Osteoblast (primary cell): Measurements from ENCODE around the gene USB1. TPM values are rescaled to one million over a fixed set of nuclear protein-coding genes. Genes with fewer than 3 reads are reported as not detected.

Source experiments
- DNase-seq: peaks from one replicate; pipeline ENCODE4 v3.0.0; 2011; ENCODE audit warnings: low spot score, mixed read lengths; ENCODE audit not compliant: insufficient read length; ENCODE audit errors: missing footprints
- H2AFZ ChIP-seq: 2 replicates; pipeline ENCODE4 v1.6.0; 2011; ENCODE audit warnings: mild to moderate bottlenecking, low read length
- H3K27ac ChIP-seq: 2 replicates; pipeline ENCODE4 v1.5.1; 2011; ENCODE audit warnings: mild to moderate bottlenecking, low read depth, low read length, moderate library complexity
- H3K27me3 ChIP-seq: 2 replicates; pipeline ENCODE4 v1.6.0; 2012; ENCODE audit warnings: mild to moderate bottlenecking, control low read depth, inconsistent platforms, low read length, moderate library complexity; ENCODE audit not compliant: insufficient read depth
- H3K36me3 ChIP-seq: 2 replicates; pipeline ENCODE4 v1.5.1; 2011; ENCODE audit warnings: mild to moderate bottlenecking, low read length, control low read depth, moderate library complexity; ENCODE audit not compliant: insufficient read depth
- H3K4me1 ChIP-seq: 2 replicates; pipeline ENCODE4 v1.5.1; 2011; ENCODE audit warnings: mild to moderate bottlenecking, low read length, control low read depth, moderate library complexity; ENCODE audit not compliant: insufficient read depth
- H3K4me2 ChIP-seq: 2 replicates; pipeline ENCODE4 v1.6.0; 2011; ENCODE audit warnings: mild to moderate bottlenecking, low read length; ENCODE audit not compliant: insufficient read depth
- H3K4me3 ChIP-seq: fragments of 200-600 bp; sonication (generic); 3 replicates; pipeline ENCODE4 v1.5.1; 2012; ENCODE audit warnings: mild to moderate bottlenecking, low read length, inconsistent platforms; ENCODE audit not compliant: insufficient read depth
- H3K79me2 ChIP-seq: 2 replicates; pipeline ENCODE4 v1.6.0; 2012; ENCODE audit warnings: mild to moderate bottlenecking, low read length, control low read depth, inconsistent platforms; ENCODE audit not compliant: insufficient read depth
- H3K9me3 ChIP-seq: 2 replicates; pipeline ENCODE4 v1.5.1; 2011; ENCODE audit warnings: low read depth, low read length, control low read depth
- H4K20me1 ChIP-seq: 2 replicates; pipeline ENCODE4 v1.6.0; 2012; ENCODE audit warnings: mild to moderate bottlenecking, low read length, control low read depth; ENCODE audit not compliant: insufficient read depth
- CTCF ChIP-seq: IDR thresholded peaks from 2 replicates; pipeline ENCODE4 v1.5.1; 2011; ENCODE audit warnings: mild to moderate bottlenecking, low read depth, low read length, moderate library complexity; ENCODE audit errors: extremely low read depth
- total RNA-seq: library from RNA; depleted of rRNA; stranded (reverse); fragments of >200 nt; gene quantifications from 2 replicates; pipeline ENCODE4 v1.2.3, GENCODE V29; 2012

Gene USB1
- total RNA-seq, 1 donor: 19.2 TPM

- no peak overlapping the region for H2AFZ ChIP-seq
- no peak overlapping the region for H3K4me3 ChIP-seq
- no peaks in the 10 kb centered on the region for H4K20me1 ChIP-seq
- no peaks in the 10 kb centered on the region for H3K9me3 ChIP-seq
- peaks cover 13% of the 10 kb centered on the region for H3K27me3 ChIP-seq
- H3K4me1 ChIP-seq: no peaks in the 10 kb centered on the region
- TF ChIP-seq CTCF: no peak
- H3K79me2 ChIP-seq: no peaks in the 10 kb centered on the region
- no peak overlapping the region for H3K4me2 ChIP-seq
- no peak overlapping the region for H3K27ac ChIP-seq
- peak; percentile 42 for DNase-seq
- no peaks in the 10 kb centered on the region for H3K36me3 ChIP-seq
Observed at GRCh38 chr16:57961538-57961937, 39.7 kb upstream of the USB1 start.

- Histone ChIP-seq H3K4me1 (no peaks in the 10 kb centered on the region), H3K4me3 (no peak overlapping the region), H3K27me3 (peaks cover 13% of the 10 kb centered on the region), H3K27ac (no peak overlapping the region), H3K4me2 (no peak overlapping the region), H2AFZ (no peak overlapping the region), H4K20me1 (no peaks in the 10 kb centered on the region), H3K36me3 (no peaks in the 10 kb centered on the region), H3K9me3 (no peaks in the 10 kb centered on the region), H3K79me2 (no peaks in the 10 kb centered on the region)
- TF ChIP-seq CTCF: no peak
- peak; percentile 32 for DNase-seq
Observed at GRCh38 chr16:57962046-57962445, 39.2 kb upstream of the USB1 start.

- no peak overlapping the region for H3K4me3 ChIP-seq
- H3K27ac ChIP-seq: no peak overlapping the region
- peak; percentile 36 for DNase-seq
- no peaks in the 10 kb centered on the region for H3K36me3 ChIP-seq
- H3K27me3 ChIP-seq: peaks cover 13% of the 10 kb centered on the region
- H3K4me2 ChIP-seq: no peak overlapping the region
- no peak for TF ChIP-seq CTCF
- H2AFZ ChIP-seq: no peak overlapping the region
- H3K79me2 ChIP-seq: no peaks in the 10 kb centered on the region
- H3K4me1 ChIP-seq: no peaks in the 10 kb centered on the region
- H3K9me3 ChIP-seq: no peaks in the 10 kb centered on the region
- H4K20me1 ChIP-seq: no peaks in the 10 kb centered on the region
Observed at GRCh38 chr16:57962756-57963155, 38.5 kb upstream of the USB1 start.

- no peaks in the 10 kb centered on the region for H3K4me1 ChIP-seq
- H3K79me2 ChIP-seq: no peaks in the 10 kb centered on the region
- H3K36me3 ChIP-seq: no peaks in the 10 kb centered on the region
- H3K27me3 ChIP-seq: peaks cover 13% of the 10 kb centered on the region
- H3K4me3 ChIP-seq: no peak overlapping the region
- no peaks in the 10 kb centered on the region for H4K20me1 ChIP-seq
- no peak for TF ChIP-seq CTCF
- H2AFZ ChIP-seq: no peak overlapping the region
- no peak overlapping the region for H3K4me2 ChIP-seq
- no peak overlapping the region for H3K27ac ChIP-seq
- H3K9me3 ChIP-seq: no peaks in the 10 kb centered on the region
- no peak for DNase-seq
Observed at GRCh38 chr16:57964157-57964700, 37.0 kb upstream of the USB1 start.
